ENCODE measurements around the gene BEGAIN. TPM values are rescaled to one million over a fixed set of nuclear protein-coding genes. Genes with fewer than 3 reads are reported as not detected.

BEGAIN gene
- total and polyA plus RNA-seq, 4 donors = 0.27 to 1.6 (median 1.3) TPM

DNA sequence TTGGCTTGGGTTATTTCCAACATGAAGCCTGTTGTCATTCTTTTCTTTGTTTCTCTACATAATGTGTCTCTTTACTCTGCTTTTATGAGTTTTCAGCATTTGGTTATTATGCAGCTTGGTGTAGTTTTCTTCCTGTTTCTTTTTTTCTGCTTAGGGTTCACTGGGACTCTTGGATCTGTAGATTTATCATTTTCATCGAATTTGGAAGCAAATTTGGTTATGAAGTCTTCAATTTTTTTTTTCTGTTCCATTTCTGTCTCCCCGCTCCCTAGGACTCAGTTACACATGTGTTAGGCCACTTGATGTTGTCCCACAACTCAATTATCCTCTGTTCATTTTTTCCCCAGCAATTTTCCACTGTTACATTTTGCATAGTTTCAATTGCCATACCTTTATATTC is 13.8 kb upstream of the BEGAIN start:
- Histone ChIP-seq H3K36me3 (ENCODE audit: control insufficient read depth in 4 of 4, insufficient read depth in 4 of 4, low read length in 4 of 4) (no peaks in the 10 kb centered on the region), H3K4me1 (ENCODE audit: control insufficient read depth in 5 of 5, insufficient read depth in 5 of 5, low read length in 5 of 5) (no peaks in the 10 kb centered on the region), H3K27me3 (ENCODE audit: control insufficient read depth in 3 of 3, insufficient read depth in 3 of 3, low read length in 2 of 3) (peaks cover 0 to 12% (median 2%) of the 10 kb centered on the region in 3 donors), H3K4me3 (no peak overlapping the region), H3K9ac (ENCODE audit: insufficient read depth in 1 of 2, low read length in 2 of 2) (no peak overlapping the region), H3K9me3 (ENCODE audit: control insufficient read depth in 4 of 4, insufficient read depth in 3 of 4, low read length in 3 of 4) (peaks cover 0 to 8% (median 5%) of the 10 kb centered on the region in 4 donors), H3K27ac (ENCODE audit: low read depth in 1 of 2, low read length in 1 of 2) (no peak overlapping the region)
- DNase-seq = no peak
- ATAC-seq (ENCODE audit: insufficient read depth, low FRiP score) = no peak
- WGBS, 2 donors = 88 to 90% methylated on average over 2 of the region's 2 CpGs
- no peak for TF ChIP-seq CTCF (IDR thresholded peaks at IDR 0.05; ENCODE audit: control extremely low read depth, extremely low read depth)

DNA sequence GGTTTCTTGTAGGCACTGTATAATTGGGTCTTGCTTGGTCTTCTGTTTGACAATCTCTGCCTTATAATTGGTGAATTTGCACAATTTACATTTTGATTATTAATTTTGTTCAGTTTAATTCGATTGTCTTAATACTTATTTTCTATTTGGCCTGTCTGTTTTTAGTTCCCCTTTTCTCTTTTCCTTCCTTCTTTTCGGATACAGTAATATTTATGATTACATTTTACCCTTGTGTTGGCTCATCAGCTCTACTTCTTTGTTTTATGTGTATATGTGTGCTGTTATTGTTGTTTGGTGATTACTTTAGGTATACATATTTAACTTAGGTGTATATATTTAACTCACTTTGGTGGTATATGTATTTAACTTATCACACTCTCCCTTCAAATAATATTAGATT is 12.8 kb upstream of the BEGAIN start:
- Histone ChIP-seq H3K4me1 (ENCODE audit: control insufficient read depth in 5 of 5, insufficient read depth in 5 of 5, low read length in 5 of 5) (no peaks in the 10 kb centered on the region), H3K9me3 (ENCODE audit: control insufficient read depth in 4 of 4, insufficient read depth in 3 of 4, low read length in 3 of 4) (peaks cover 0 to 8% (median 5%) of the 10 kb centered on the region in 4 donors), H3K36me3 (ENCODE audit: control insufficient read depth in 4 of 4, insufficient read depth in 4 of 4, low read length in 4 of 4) (no peaks in the 10 kb centered on the region), H3K27ac (ENCODE audit: low read depth in 1 of 2, low read length in 1 of 2) (no peak overlapping the region), H3K27me3 (ENCODE audit: control insufficient read depth in 3 of 3, insufficient read depth in 3 of 3, low read length in 2 of 3) (peaks cover 0 to 18% (median 2%) of the 10 kb centered on the region in 3 donors), H3K9ac (ENCODE audit: insufficient read depth in 1 of 2, low read length in 2 of 2) (no peak overlapping the region), H3K4me3 (no peak overlapping the region)
- 29 to 48% methylated on average over 2 of the region's 2 CpGs for WGBS, 2 donors
- no peak for ATAC-seq (ENCODE audit: insufficient read depth, low FRiP score)
- DNase-seq = no peak
- no peak for TF ChIP-seq CTCF (IDR thresholded peaks at IDR 0.05; ENCODE audit: control extremely low read depth, extremely low read depth)

DNA sequence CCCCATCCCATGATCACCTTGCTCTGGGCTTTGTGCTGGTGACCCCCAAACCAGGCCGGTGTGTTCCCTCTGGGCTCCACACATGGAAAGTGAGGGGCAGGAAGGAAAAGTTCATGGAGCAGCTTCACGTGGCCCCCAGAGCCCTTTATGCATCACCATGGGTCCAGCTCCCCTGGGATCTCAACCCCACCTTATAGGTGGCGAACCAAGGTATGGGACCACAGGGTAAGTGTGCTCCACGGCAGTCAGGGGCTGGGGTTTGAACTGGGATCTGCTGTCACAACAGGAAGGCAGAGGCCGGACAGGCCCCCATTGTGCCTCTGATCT is 7.4 kb upstream of the BEGAIN start:
- WGBS, 2 donors = 74 to 86% methylated on average over 5 of the region's 5 CpGs
- Histone ChIP-seq H3K27me3 (ENCODE audit: control insufficient read depth in 3 of 3, insufficient read depth in 3 of 3, low read length in 2 of 3) (peaks cover 0 to 23% (median 2%) of the 10 kb centered on the region in 3 donors), H3K36me3 (ENCODE audit: control insufficient read depth in 4 of 4, insufficient read depth in 4 of 4, low read length in 4 of 4) (no peaks in the 10 kb centered on the region), H3K9ac (ENCODE audit: insufficient read depth in 1 of 2, low read length in 2 of 2) (no peak overlapping the region), H3K27ac (ENCODE audit: low read depth in 1 of 2, low read length in 1 of 2) (no peak overlapping the region), H3K4me1 (ENCODE audit: control insufficient read depth in 5 of 5, insufficient read depth in 5 of 5, low read length in 5 of 5) (no peaks in the 10 kb centered on the region), H3K9me3 (ENCODE audit: control insufficient read depth in 4 of 4, insufficient read depth in 3 of 4, low read length in 3 of 4) (no peaks in the 10 kb centered on the region), H3K4me3 (no peak overlapping the region)
- ATAC-seq (ENCODE audit: insufficient read depth, low FRiP score) (no peak), DNase-seq (peak in 1 of 3 donors; percentile 7)
- TF ChIP-seq CTCF (IDR thresholded peaks at IDR 0.05; ENCODE audit: control extremely low read depth, extremely low read depth) = no peak

Data from lung (tissue), 12 donors.